Measurements from ENCODE around the gene ING4. TPM values are rescaled to one million over a fixed set of nuclear protein-coding genes. Genes with fewer than 3 reads are reported as not detected.

The ING4 gene
- total and polyA plus RNA-seq, 2 of the 13 experiments (the other 11 are each of a cell fraction or from before 2014, with no cell fraction given), result 14.4 to 32.4 TPM

DNA sequence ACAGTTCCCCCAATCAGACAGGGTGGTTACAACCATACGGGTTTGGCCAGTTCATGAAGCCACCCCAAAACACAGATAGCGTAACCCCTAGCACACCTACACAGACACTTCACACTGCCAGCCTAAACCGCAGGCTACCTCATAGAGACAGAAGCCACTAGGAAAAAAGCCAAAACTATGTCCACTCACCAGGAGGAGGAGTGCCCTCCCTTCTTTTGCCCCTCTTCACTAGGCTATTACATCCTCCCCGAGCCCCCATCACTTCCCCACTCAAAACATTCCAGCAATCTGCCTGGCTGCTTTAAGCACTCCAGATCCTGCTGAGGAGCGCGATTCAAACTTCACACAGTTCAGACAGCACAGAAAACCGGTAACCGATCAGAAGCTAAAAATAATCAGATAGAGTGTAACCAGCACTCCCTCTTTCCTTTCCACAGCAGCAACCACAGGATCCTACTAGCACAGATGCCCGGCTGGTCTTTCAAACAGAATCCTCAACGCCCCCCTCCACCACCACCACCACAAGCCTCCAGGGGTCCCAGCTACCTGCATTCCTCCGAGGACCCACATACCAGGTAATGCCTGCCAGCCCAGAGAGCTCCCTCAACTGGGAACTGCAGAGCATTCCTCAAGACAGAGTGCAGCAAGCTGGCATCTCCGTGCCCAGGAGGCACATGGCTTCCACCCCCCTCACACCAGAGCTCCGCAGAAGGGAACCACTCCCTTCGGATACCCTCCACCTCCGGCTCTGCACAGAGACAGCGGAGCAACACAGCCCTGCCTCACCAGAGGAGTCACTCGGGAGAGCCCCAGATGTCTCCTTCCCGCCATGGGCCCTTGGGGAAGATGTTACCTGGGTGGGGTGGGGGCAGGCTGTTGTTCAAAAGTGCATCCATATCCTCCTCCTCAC is 57.2 kb downstream of the ING4 start (continued):
- TF ChIP-seq, protein P1, sequence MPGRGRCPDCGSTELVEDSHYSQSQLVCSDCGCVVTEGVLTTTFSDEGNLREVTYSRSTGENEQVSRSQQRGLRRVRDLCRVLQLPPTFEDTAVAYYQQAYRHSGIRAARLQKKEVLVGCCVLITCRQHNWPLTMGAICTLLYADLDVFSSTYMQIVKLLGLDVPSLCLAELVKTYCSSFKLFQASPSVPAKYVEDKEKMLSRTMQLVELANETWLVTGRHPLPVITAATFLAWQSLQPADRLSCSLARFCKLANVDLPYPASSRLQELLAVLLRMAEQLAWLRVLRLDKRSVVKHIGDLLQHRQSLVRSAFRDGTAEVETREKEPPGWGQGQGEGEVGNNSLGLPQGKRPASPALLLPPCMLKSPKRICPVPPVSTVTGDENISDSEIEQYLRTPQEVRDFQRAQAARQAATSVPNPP (CRISPR knock-in tag; IDR thresholded peaks at IDR 0.05), result no peak
- TF ChIP-seq PHF5A (CRISPR knock-in tag; IDR thresholded peaks at IDR 0.05; ENCODE audit: low read depth, unreplicated experiment) (no peak), ZNF850 (CRISPR knock-in tag; conservative IDR thresholded peaks at IDR 0.05) (no peak), CEBPG (CRISPR knock-in tag; IDR thresholded peaks at IDR 0.05) (no peak), ZNF281 (CRISPR knock-in tag; IDR thresholded peaks at IDR 0.05; ENCODE audit: borderline replicate concordance) (no peak), ZNF382 (CRISPR knock-in tag; IDR thresholded peaks at IDR 0.05; ENCODE audit: borderline replicate concordance) (no peak), SRSF1 (optimal IDR thresholded peaks at IDR 0.05; ENCODE audit: low read depth, low read length) (peak; percentile 64)
- TF ChIP-seq, protein P2, sequence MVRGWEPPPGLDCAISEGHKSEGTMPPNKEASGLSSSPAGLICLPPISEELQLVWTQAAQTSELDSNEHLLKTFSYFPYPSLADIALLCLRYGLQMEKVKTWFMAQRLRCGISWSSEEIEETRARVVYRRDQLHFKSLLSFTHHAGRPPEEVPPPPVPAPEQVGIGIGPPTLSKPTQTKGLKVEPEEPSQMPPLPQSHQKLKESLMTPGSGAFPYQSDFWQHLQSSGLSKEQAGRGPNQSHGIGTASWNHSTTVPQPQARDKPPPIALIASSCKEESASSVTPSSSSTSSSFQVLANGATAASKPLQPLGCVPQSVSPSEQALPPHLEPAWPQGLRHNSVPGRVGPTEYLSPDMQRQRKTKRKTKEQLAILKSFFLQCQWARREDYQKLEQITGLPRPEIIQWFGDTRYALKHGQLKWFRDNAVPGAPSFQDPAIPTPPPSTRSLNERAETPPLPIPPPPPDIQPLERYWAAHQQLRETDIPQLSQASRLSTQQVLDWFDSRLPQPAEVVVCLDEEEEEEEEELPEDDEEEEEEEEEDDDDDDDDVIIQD (CRISPR knock-in tag; IDR thresholded peaks at IDR 0.05; ENCODE audit: low read depth), result no peak
- TF ChIP-seq, protein P3, sequence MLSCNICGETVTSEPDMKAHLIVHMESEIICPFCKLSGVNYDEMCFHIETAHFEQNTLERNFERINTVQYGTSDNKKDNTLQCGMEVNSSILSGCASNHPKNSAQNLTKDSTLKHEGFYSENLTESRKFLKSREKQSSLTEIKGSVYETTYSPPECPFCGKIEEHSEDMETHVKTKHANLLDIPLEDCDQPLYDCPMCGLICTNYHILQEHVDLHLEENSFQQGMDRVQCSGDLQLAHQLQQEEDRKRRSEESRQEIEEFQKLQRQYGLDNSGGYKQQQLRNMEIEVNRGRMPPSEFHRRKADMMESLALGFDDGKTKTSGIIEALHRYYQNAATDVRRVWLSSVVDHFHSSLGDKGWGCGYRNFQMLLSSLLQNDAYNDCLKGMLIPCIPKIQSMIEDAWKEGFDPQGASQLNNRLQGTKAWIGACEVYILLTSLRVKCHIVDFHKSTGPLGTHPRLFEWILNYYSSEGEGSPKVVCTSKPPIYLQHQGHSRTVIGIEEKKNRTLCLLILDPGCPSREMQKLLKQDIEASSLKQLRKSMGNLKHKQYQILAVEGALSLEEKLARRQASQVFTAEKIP (CRISPR knock-in tag; IDR thresholded peaks at IDR 0.05; ENCODE audit: borderline replicate concordance), result no peak
